Measurements from ENCODE around the gene EPB41.

The EPB41 gene

DNA sequence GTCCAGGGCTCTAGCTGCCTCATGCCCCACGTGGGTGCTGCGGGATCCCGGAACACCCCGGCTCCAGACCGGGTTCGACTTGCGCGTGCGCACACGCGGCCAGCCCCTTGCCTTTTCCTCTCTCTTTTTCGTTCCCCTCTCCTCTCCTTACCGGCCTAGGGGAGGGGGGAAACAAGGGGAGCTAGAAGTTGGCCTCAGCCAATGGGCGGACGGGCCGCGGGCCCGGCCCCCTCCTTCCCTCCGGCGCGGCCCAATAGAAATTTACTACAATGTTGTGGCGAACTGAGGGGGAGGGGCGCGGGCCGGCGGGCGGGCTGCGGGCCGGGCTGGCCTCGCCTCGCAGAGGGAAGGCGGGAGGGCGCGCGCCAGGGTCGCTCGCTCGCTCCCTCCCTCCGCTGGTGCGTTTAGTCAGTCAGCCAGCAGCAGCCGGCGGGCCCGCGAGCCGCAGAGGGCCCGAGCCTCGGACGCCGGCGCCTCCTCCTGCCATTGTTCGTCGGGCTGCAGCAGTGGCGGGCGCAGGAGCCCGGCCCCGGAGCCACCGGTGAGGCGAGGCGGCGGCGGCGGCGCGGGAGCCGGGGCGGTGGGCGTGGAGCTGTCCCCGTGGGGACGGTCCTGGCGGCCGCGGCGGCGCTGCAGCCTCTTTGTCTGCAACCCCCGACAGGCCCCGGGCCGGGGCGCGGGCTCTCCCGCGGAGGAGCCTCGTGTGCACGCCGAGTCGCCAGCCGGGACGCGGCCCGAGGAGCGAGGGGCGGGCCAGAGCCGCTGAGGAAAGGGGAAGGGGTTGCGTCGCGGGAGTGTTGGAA, at the start of gene EPB41 (continued):
- TF ChIP-seq ZNF133 (tag by site-specific recombination; IDR thresholded peaks at IDR 0.05) (no peak), ZNF157 (tag by site-specific recombination; IDR thresholded peaks at IDR 0.05) (no peak), ZNF266 (tag by site-specific recombination; IDR thresholded peaks at IDR 0.05; ENCODE audit: low read depth) (no peak), GLIS1 (tag by site-specific recombination; IDR thresholded peaks at IDR 0.05) (peak; percentile 38; the same call in 1 of the 2 replicates), ZNF777 (tag by site-specific recombination; IDR thresholded peaks at IDR 0.05; ENCODE audit: borderline replicate concordance) (no peak), ZNF426 (tag by site-specific recombination; IDR thresholded peaks at IDR 0.05) (no peak), BCL11A (tag by site-specific recombination; IDR thresholded peaks at IDR 0.05; ENCODE audit: low read depth) (no peak), ZNF48 (tag by site-specific recombination; IDR thresholded peaks at IDR 0.05) (no peak), ZNF624 (tag by site-specific recombination; IDR thresholded peaks at IDR 0.05) (no peak), ZNF335 (tag by site-specific recombination; conservative IDR thresholded peaks at IDR 0.05) (no peak), REPIN1 (tag by site-specific recombination; IDR thresholded peaks at IDR 0.05; ENCODE audit: low read depth) (no peak), ZNF529 (tag by site-specific recombination; IDR thresholded peaks at IDR 0.05; ENCODE audit: insufficient replicate concordance) (no peak), FEZF1 (tag by site-specific recombination; IDR thresholded peaks at IDR 0.05) (no peak), ZNF558 (tag by site-specific recombination; IDR thresholded peaks at IDR 0.05) (no peak), KLF1 (tag by site-specific recombination; IDR thresholded peaks at IDR 0.05) (no peak), ZNF513 (tag by site-specific recombination; IDR thresholded peaks at IDR 0.05) (no peak; the same call in 1 of the 2 replicates), SALL2 (tag by site-specific recombination; IDR thresholded peaks at IDR 0.05; ENCODE audit: borderline replicate concordance) (no peak), PRDM1 (tag by site-specific recombination; IDR thresholded peaks at IDR 0.05) (no peak), ZNF792 (tag by site-specific recombination; IDR thresholded peaks at IDR 0.05) (no peak), TSHZ1 (tag by site-specific recombination; IDR thresholded peaks at IDR 0.05; ENCODE audit: borderline replicate concordance) (no peak), ZBTB49 (tag by site-specific recombination; IDR thresholded peaks at IDR 0.05; ENCODE audit: low read depth) (no peak), ZNF19 (tag by site-specific recombination; IDR thresholded peaks at IDR 0.05; ENCODE audit: low read depth) (no peak), ZNF580 (tag by site-specific recombination; IDR thresholded peaks at IDR 0.05) (no peak), ZNF324 (tag by site-specific recombination; IDR thresholded peaks at IDR 0.05) (no peak)
- TF ChIP-seq, protein P1, sequence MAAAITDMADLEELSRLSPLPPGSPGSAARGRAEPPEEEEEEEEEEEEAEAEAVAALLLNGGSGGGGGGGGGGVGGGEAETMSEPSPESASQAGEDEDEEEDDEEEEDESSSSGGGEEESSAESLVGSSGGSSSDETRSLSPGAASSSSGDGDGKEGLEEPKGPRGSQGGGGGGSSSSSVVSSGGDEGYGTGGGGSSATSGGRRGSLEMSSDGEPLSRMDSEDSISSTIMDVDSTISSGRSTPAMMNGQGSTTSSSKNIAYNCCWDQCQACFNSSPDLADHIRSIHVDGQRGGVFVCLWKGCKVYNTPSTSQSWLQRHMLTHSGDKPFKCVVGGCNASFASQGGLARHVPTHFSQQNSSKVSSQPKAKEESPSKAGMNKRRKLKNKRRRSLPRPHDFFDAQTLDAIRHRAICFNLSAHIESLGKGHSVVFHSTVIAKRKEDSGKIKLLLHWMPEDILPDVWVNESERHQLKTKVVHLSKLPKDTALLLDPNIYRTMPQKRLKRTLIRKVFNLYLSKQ (tag by site-specific recombination; IDR thresholded peaks at IDR 0.05; ENCODE audit: borderline replicate concordance) = no peak
- TF ChIP-seq, protein P2, sequence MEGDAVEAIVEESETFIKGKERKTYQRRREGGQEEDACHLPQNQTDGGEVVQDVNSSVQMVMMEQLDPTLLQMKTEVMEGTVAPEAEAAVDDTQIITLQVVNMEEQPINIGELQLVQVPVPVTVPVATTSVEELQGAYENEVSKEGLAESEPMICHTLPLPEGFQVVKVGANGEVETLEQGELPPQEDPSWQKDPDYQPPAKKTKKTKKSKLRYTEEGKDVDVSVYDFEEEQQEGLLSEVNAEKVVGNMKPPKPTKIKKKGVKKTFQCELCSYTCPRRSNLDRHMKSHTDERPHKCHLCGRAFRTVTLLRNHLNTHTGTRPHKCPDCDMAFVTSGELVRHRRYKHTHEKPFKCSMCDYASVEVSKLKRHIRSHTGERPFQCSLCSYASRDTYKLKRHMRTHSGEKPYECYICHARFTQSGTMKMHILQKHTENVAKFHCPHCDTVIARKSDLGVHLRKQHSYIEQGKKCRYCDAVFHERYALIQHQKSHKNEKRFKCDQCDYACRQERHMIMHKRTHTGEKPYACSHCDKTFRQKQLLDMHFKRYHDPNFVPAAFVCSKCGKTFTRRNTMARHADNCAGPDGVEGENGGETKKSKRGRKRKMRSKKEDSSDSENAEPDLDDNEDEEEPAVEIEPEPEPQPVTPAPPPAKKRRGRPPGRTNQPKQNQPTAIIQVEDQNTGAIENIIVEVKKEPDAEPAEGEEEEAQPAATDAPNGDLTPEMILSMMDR (tag by site-specific recombination; IDR thresholded peaks at IDR 0.05) = no peak
- TF ChIP-seq, protein P3, sequence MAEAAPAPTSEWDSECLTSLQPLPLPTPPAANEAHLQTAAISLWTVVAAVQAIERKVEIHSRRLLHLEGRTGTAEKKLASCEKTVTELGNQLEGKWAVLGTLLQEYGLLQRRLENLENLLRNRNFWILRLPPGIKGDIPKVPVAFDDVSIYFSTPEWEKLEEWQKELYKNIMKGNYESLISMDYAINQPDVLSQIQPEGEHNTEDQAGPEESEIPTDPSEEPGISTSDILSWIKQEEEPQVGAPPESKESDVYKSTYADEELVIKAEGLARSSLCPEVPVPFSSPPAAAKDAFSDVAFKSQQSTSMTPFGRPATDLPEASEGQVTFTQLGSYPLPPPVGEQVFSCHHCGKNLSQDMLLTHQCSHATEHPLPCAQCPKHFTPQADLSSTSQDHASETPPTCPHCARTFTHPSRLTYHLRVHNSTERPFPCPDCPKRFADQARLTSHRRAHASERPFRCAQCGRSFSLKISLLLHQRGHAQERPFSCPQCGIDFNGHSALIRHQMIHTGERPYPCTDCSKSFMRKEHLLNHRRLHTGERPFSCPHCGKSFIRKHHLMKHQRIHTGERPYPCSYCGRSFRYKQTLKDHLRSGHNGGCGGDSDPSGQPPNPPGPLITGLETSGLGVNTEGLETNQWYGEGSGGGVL (tag by site-specific recombination; IDR thresholded peaks at IDR 0.05) = peak; percentile 51
